HEK293T (cell line): Measurements from ENCODE around the gene TIGD1.

ENCODE experiments used
- BHLHE40 ChIP-seq: fragments of 450-650 bp; IDR thresholded peaks from 2 replicates; pipeline ENCODE4 v1.6.1; 2016; ENCODE audit warnings: mild to moderate bottlenecking, moderate library complexity, borderline replicate concordance
- FOXK2 ChIP-seq: fragments of 450-650 bp; IDR thresholded peaks from 2 replicates; pipeline ENCODE4 v1.6.1; 2016; ENCODE audit warnings: mild to moderate bottlenecking
- FOXM1 ChIP-seq: fragments of 450-650 bp; IDR thresholded peaks from 2 replicates; pipeline ENCODE4 v1.6.1; 2017; ENCODE audit warnings: mild to moderate bottlenecking, borderline replicate concordance
- HDGF ChIP-seq: fragments of 450-650 bp; IDR thresholded peaks from 2 replicates; pipeline ENCODE4 v1.6.1; 2017; ENCODE audit warnings: antibody characterized with exemption, borderline replicate concordance
- L3MBTL2 ChIP-seq: fragments of 450-650 bp; conservative IDR thresholded peaks from 2 replicates; pipeline ENCODE4 v1.6.1; 2016; ENCODE audit warnings: mild to moderate bottlenecking
- SP1 ChIP-seq: fragments of 450-650 bp; IDR thresholded peaks from 2 replicates; pipeline ENCODE4 v1.6.1; 2017

DNA sequence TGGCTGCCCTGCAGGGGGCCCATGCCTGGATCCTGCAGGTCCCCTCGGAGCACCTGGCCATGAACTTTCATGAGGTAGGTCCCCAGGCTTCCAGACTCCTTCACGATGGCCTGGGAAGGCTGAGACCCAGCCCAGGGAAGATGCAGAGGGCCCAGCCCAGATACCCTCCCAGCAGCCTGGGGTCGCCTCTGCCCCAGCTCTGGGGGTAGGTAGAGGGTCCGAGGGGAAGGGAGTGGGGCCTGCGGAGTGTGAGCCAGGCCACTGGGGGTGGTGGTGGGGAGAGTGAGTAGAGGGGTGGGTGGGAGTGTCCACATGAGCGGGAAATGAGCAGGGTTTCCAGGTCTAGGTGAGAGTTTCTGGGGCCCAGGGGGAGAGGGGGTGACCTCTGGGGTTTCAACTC lies 25.6 kb downstream of the TIGD1 start:
- no peak for TF ChIP-seq BHLHE40
- no peak for TF ChIP-seq FOXM1
- no peak for TF ChIP-seq L3MBTL2
- TF ChIP-seq SP1 = no peak
- no peak for TF ChIP-seq FOXK2
- TF ChIP-seq HDGF = no peak
